GM12865 (cell line): ENCODE results near the gene ASTN1.

Source experiments
- DNase-seq: peaks from one replicate; pipeline ENCODE4 v3.0.0; 2010; ENCODE audit warnings: low read depth
- H3K4me3 ChIP-seq: 2 replicates; pipeline ENCODE4 v1.5.1; 2011; ENCODE audit warnings: mild to moderate bottlenecking, low read depth, low read length, control low read depth
- CTCF ChIP-seq: IDR thresholded peaks from 2 replicates; pipeline ENCODE4 v1.5.1; 2011; ENCODE audit warnings: low read length, control low read depth, low read depth, inconsistent platforms; ENCODE audit not compliant: insufficient read depth; ENCODE audit errors: missing control alignments

Gene ASTN1

GRCh38 chr1:177118901-177119300 is 45.6 kb downstream of the ASTN1 start:
- TF ChIP-seq CTCF: no peak
- no peak overlapping the region for H3K4me3 ChIP-seq
- no peak for DNase-seq

GRCh38 chr1:177116941-177117340 is 47.6 kb downstream of the ASTN1 start:
- TF ChIP-seq CTCF: no peak
- DNase-seq: no peak
- H3K4me3 ChIP-seq: no peak overlapping the region

- H3K4me3 ChIP-seq: no peak overlapping the region
- no peak for DNase-seq
- TF ChIP-seq CTCF: no peak
Measured at GRCh38 chr1:177106614-177107365, 57.7 kb downstream of the ASTN1 start.

- no peak for DNase-seq
- no peak for TF ChIP-seq CTCF
- H3K4me3 ChIP-seq: no peak overlapping the region
Measured at GRCh38 chr1:177106196-177106595, 58.3 kb downstream of the ASTN1 start.

- TF ChIP-seq CTCF: no peak
- no peak overlapping the region for H3K4me3 ChIP-seq
- DNase-seq: no peak
Measured at GRCh38 chr1:177103005-177103852, 61.3 kb downstream of the ASTN1 start.

- TF ChIP-seq CTCF: no peak
- no peak overlapping the region for H3K4me3 ChIP-seq
- DNase-seq: no peak
Measured at GRCh38 chr1:177092001-177092400, 72.5 kb downstream of the ASTN1 start.
